ENCODE data around the gene LRRK1.

LRRK1 gene

GRCh38 chr15:100880897-100881242 lies 38.3 kb upstream of the LRRK1 start:
- Mint-ChIP-seq H3K27me3 (ENCODE audit: low read depth) (peaks cover 90% of the 10 kb centered on the region), H3K4me1 (peaks cover 4% of the 10 kb centered on the region), H3K27ac (no peak overlapping the region), H3K36me3 (ENCODE audit: low read depth) (no peaks in the 10 kb centered on the region), H3K9me3 (no peaks in the 10 kb centered on the region), H3K4me3 (peak overlapping the region; percentile 75 to 82 (median 78))
- no peak for TF ChIP-seq CTCF (IDR thresholded peaks at IDR 0.05; ENCODE audit: unreplicated experiment in 3 of 3)

DNA sequence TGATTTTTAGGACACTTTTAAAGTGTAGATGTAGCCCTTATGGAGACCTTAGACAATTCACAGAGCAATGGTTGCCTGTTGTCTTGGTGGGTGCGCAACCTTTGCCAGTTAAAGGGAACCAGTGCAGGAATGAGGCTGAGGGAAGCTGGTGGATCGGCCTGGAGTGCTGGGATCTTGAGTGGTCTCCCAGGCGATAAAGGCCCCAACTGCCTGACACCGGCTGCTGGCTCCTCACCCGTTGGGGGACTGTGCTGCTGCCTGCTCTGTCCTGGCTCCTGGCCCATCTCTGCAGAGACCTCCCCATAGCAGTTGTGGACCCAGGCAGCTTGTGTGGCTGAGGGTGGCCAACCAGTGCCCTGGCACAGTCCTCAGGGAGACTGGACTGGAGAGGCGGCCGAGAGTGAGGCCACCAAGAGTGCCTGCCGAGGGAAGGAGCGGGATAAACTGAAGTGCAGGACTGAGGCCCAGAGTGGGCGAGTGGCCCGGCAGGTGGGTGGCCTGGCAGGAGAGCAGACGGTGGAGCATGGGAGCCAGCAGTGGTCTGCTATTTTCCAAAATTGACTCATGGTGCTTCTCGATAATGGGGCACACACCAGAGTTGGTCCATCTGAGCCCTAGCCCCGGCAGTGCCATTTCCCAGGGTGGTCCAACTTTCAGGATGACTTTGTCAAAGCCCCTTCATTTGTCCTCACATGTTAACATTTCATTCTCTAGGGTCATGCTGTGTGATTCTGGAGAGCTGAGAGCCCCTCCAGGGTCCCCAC lies 37.4 kb upstream of the LRRK1 start:
- TF ChIP-seq CTCF (IDR thresholded peaks at IDR 0.05; ENCODE audit: unreplicated experiment in 3 of 3): no peak
- H3K36me3 Mint-ChIP-seq (ENCODE audit: low read depth): no peaks in the 10 kb centered on the region
- no peak overlapping the region for H3K27ac Mint-ChIP-seq
- peak overlapping the region in 1 of 3 experiments; percentile 75 for H3K4me3 Mint-ChIP-seq
- peaks cover 89% of the 10 kb centered on the region for H3K27me3 Mint-ChIP-seq (ENCODE audit: low read depth)
- H3K4me1 Mint-ChIP-seq: peaks cover 4% of the 10 kb centered on the region
- H3K9me3 Mint-ChIP-seq: no peaks in the 10 kb centered on the region

- no peak for TF ChIP-seq CTCF (IDR thresholded peaks at IDR 0.05; ENCODE audit: unreplicated experiment in 3 of 3)
- no peaks in the 10 kb centered on the region for H3K9me3 Mint-ChIP-seq
- no peak overlapping the region for H3K27ac Mint-ChIP-seq
- H3K36me3 Mint-ChIP-seq (ENCODE audit: low read depth): no peaks in the 10 kb centered on the region
- peaks cover 88% of the 10 kb centered on the region for H3K27me3 Mint-ChIP-seq (ENCODE audit: low read depth)
- H3K4me3 Mint-ChIP-seq: no peak overlapping the region
- peaks cover 10% of the 10 kb centered on the region for H3K4me1 Mint-ChIP-seq
Measured at GRCh38 chr15:100885116-100885515, 34.0 kb upstream of the LRRK1 start.

DNA sequence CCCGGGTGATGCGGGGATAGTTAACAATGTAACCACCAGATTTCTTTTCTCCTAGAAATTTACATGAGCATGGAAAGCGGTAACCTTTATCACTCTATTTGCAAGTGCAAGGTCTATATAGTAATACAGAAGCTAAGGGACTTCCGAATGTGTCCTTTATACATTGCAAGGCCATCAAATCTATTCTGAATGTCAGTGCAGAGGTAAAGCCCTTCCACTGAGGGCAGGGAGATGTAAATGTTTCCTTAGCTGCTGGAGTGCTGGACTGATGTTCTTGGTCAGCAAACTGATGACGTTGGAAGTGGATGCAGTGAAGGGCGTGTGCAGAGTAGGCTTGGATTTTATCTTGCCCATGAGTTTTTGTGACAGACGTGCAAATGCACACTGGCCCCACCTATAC lies 33.3 kb upstream of the LRRK1 start:
- Mint-ChIP-seq H3K4me3 (no peak overlapping the region), H3K4me1 (peaks cover 12% of the 10 kb centered on the region), H3K9me3 (no peaks in the 10 kb centered on the region), H3K36me3 (ENCODE audit: low read depth) (no peaks in the 10 kb centered on the region), H3K27me3 (ENCODE audit: low read depth) (peaks cover 83% of the 10 kb centered on the region), H3K27ac (no peak overlapping the region)
- TF ChIP-seq CTCF (IDR thresholded peaks at IDR 0.05; ENCODE audit: unreplicated experiment in 3 of 3): no peak

- H3K4me1 Mint-ChIP-seq: peaks cover 12% of the 10 kb centered on the region
- H3K4me3 Mint-ChIP-seq: no peak overlapping the region
- no peaks in the 10 kb centered on the region for H3K36me3 Mint-ChIP-seq (ENCODE audit: low read depth)
- H3K27me3 Mint-ChIP-seq (ENCODE audit: low read depth): peaks cover 75% of the 10 kb centered on the region
- no peak overlapping the region for H3K27ac Mint-ChIP-seq
- H3K9me3 Mint-ChIP-seq: no peaks in the 10 kb centered on the region
- no peak for TF ChIP-seq CTCF (IDR thresholded peaks at IDR 0.05; ENCODE audit: unreplicated experiment in 3 of 3)
Measured at GRCh38 chr15:100887211-100887913, 31.8 kb upstream of the LRRK1 start.
